ENCODE data around the gene LMBRD1. TPM values are rescaled to one million over a fixed set of nuclear protein-coding genes. Genes with fewer than 3 reads are reported as not detected.

The LMBRD1 gene
- total and polyA plus RNA-seq, 7 donors, result 21.6 to 73.8 (median 37.6) TPM

GRCh38 chr6:69729870-69730449, 66.8 kb downstream of the LMBRD1 start:
- WGBS, 2 donors, result 65 to 72% methylated on average over 3 of the region's 3 CpGs
- H3K4me1 ChIP-seq, result no peaks in the 10 kb centered on the region
- H3K27ac ChIP-seq, result no peak overlapping the region
- H3K4me3 ChIP-seq, result no peak overlapping the region
- intact Hi-C loops (cut with DNase I), result no loop called here
- H3K36me3 ChIP-seq, result no peaks in the 10 kb centered on the region
- H3K27me3 ChIP-seq, result no peaks in the 10 kb centered on the region
- no peak for TF ChIP-seq POLR2A (IDR thresholded peaks at IDR 0.05)
- TF ChIP-seq CTCF (IDR thresholded peaks at IDR 0.05), result no peak
- no peak for TF ChIP-seq EP300 (IDR thresholded peaks at IDR 0.05)
- no peak for TF ChIP-seq POLR2AphosphoS5 (IDR thresholded peaks at IDR 0.05)
- peaks cover 0 to 3% (median under 1%) of the 10 kb centered on the region in 4 donors for H3K9me3 ChIP-seq
- DNase-seq, result no peak

GRCh38 chr6:69722683-69723082, 74.1 kb downstream of the LMBRD1 start:
- Histone ChIP-seq H3K27ac (no peak overlapping the region), H3K4me1 (no peaks in the 10 kb centered on the region), H3K27me3 (no peaks in the 10 kb centered on the region), H3K36me3 (peaks cover 0 to 13% (median 5%) of the 10 kb centered on the region in 4 donors), H3K4me3 (no peak overlapping the region), H3K9me3 (peaks cover 0 to 3% (median under 1%) of the 10 kb centered on the region in 4 donors)
- TF ChIP-seq EP300 (IDR thresholded peaks at IDR 0.05) (no peak), CTCF (IDR thresholded peaks at IDR 0.05) (no peak), POLR2A (IDR thresholded peaks at IDR 0.05) (no peak), POLR2AphosphoS5 (IDR thresholded peaks at IDR 0.05) (no peak)
- DNase-seq, result no peak
- 95% methylated on average over 3 of the region's 3 CpGs for WGBS, 2 donors
- intact Hi-C loops (cut with DNase I), result no loop called here

GRCh38 chr6:69719602-69720193, 77.1 kb downstream of the LMBRD1 start:
- intact Hi-C loops (cut with DNase I), result no loop called here
- no peak for TF ChIP-seq CTCF (IDR thresholded peaks at IDR 0.05)
- no peak for TF ChIP-seq EP300 (IDR thresholded peaks at IDR 0.05)
- H3K27ac ChIP-seq, result no peak overlapping the region
- 18 to 47% methylated on average over 2 of the region's 2 CpGs for WGBS, 2 donors
- no peak for DNase-seq
- H3K4me3 ChIP-seq, result no peak overlapping the region
- peaks cover 0 to 21% (median 7%) of the 10 kb centered on the region in 4 donors for H3K36me3 ChIP-seq
- no peaks in the 10 kb centered on the region for H3K27me3 ChIP-seq
- no peaks in the 10 kb centered on the region for H3K9me3 ChIP-seq
- H3K4me1 ChIP-seq, result no peaks in the 10 kb centered on the region

GRCh38 chr6:69706724-69707123, 90.1 kb downstream of the LMBRD1 start:
- no peak for TF ChIP-seq CTCF (IDR thresholded peaks at IDR 0.05)
- TF ChIP-seq POLR2AphosphoS5 (IDR thresholded peaks at IDR 0.05), result no peak
- TF ChIP-seq POLR2A (IDR thresholded peaks at IDR 0.05), result no peak
- TF ChIP-seq EP300 (IDR thresholded peaks at IDR 0.05), result no peak
- Histone ChIP-seq H3K9me3 (no peaks in the 10 kb centered on the region), H3K27ac (no peak overlapping the region), H3K4me1 (peaks cover 0 to under 1% (median 0%) of the 10 kb centered on the region in 4 donors), H3K4me3 (no peak overlapping the region), H3K27me3 (no peaks in the 10 kb centered on the region), H3K36me3 (peaks cover 0 to 7% (median 0%) of the 10 kb centered on the region in 4 donors)
- WGBS, 2 donors, result 91 to 94% methylated on average over 1 of the region's 1 CpG
- no peak for DNase-seq
- intact Hi-C loops (cut with DNase I), result no loop called here
